ENCODE measurements around the gene TPPP2. TPM values are rescaled to one million over a fixed set of nuclear protein-coding genes. Genes with fewer than 3 reads are reported as not detected.
"Not testable (repeated sequence)": the region's sequence is repeated elsewhere in the genome, so short reads cannot be mapped to it uniquely, and the experiment has no call there.

Gene TPPP2
- polyA plus RNA-seq (2013, experiment 1 of 2) = not detected
- not detected for polyA plus RNA-seq (2013, experiment 2 of 2)

DNA sequence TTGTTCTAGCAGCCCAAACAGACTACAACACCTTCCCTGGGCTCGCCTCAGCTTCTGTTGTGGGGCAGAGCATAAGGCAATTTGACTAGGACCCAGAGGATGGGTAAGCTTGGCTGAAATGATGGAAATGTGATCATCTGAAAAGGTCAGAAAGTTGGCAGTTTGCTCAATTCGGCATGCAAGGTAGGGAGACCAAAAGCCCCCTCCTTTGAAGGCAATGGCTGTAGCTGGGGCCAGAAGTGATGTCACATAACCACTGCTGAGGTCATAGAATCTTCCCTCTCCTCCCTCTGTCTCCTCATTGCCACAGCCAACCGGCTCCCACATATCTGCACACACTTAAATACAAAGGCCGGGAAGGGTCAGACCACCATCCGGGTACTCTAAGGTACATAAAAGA is at the start of gene TPPP2:
TSS of gene TPPP2 (plus strand) at position 301 of the 400 bp plus-strand sequence. CDS start 365 bp downstream, outside the sequence.
- Histone ChIP-seq H3K27ac (replicated peaks; ENCODE audit: low read length) (no peak within 1 kb of the TSS), H3K4me1 (ENCODE audit: control insufficient read depth in 2 of 2, insufficient read depth in 1 of 2, low read depth in 1 of 2, low read length in 2 of 2) (peaks cover 4 to 9% of the 10 kb centered on the region in 2 donors), H3K36me3 (replicated peaks in 1 of 2; ENCODE audit: control insufficient read depth in 2 of 2, insufficient read depth in 2 of 2, low read length in 2 of 2) (no peaks in the 10 kb centered on the region), H2BK120ac (ENCODE audit: low read depth, low read length) (no peak within 1 kb of the TSS), H2BK12ac (ENCODE audit: low read length) (no peak within 1 kb of the TSS), H4K91ac (ENCODE audit: low read depth, low read length, poor library complexity) (no peak within 1 kb of the TSS), H3K23ac (ENCODE audit: low read depth, low read length, poor library complexity) (no peak within 1 kb of the TSS), H3K4ac (ENCODE audit: low read length) (no peak within 1 kb of the TSS), H3K4me3 (ENCODE audit: low read length in 2 of 2) (no peak within 1 kb of the TSS), H3K9ac (ENCODE audit: low read depth, low read length, poor library complexity) (no peak within 1 kb of the TSS), H3K27me3 (ENCODE audit: control insufficient read depth in 3 of 3, insufficient read depth in 3 of 3, low read depth in 1 of 3, low read length in 3 of 3) (peaks cover 0 to 93% (median 9%) of the 10 kb centered on the region in 3 experiments), H2BK15ac (ENCODE audit: low read length) (no peak within 1 kb of the TSS), H3K9me3 (replicated peaks in 1 of 2; ENCODE audit: control insufficient read depth in 2 of 2, insufficient read depth in 1 of 2, low read depth in 1 of 2, low read length in 2 of 2) (no peaks in the 10 kb centered on the region), H2AFZ (ENCODE audit: low read length) (no peak within 1 kb of the TSS), H3K79me1 (ENCODE audit: low read depth, low read length) (no peaks in the 10 kb centered on the region), H2BK5ac (ENCODE audit: low read length) (no peak within 1 kb of the TSS), H3K4me2 (ENCODE audit: insufficient read depth, low read length, poor library complexity, severe bottlenecking) (no peak within 1 kb of the TSS), H3K14ac (ENCODE audit: low read length) (no peak within 1 kb of the TSS), H3K18ac (ENCODE audit: low read length) (no peak within 1 kb of the TSS), H4K8ac (ENCODE audit: low read depth, low read length) (no peak within 1 kb of the TSS), H2AK5ac (ENCODE audit: low read depth, low read length) (no peak within 1 kb of the TSS)
- no peak for DNase-seq (ENCODE audit: low spot score)
- no CpG with 5 or more reads among the region's 5 CpGs for WGBS, 2 donors (ENCODE audit: extremely low coverage in 2 of 2, insufficient read length in 2 of 2, insufficient replicate concordance in 1 of 2)

DNA sequence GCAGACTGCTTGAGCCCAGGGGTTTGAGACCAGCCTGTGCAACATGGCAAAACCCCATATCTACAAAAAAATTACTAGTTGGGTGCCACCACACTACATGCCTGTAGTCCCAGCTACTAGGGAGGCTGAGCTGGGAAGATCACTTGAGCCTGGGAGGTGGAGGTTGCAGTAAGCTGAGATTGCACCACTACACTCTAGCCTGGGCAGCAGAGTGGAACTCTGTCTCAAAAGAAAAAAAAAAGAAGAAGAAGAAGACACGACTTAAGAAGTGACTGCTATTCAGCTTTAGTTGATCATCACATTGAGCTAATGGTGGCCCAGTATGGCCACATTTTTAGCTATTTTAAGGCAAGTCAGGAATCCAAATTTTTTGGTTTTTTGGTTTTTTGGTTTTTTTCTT is 49.1 kb upstream of the TPPP2 start:
- Histone ChIP-seq H3K27me3 (ENCODE audit: control insufficient read depth in 3 of 3, insufficient read depth in 3 of 3, low read depth in 1 of 3, low read length in 3 of 3) (peaks cover 0 to 21% (median 0%) of the 10 kb centered on the region in 3 experiments), H4K91ac (ENCODE audit: low read depth, low read length, poor library complexity) (no peak overlapping the region), H2BK12ac (ENCODE audit: low read length) (no peak overlapping the region), H3K4ac (ENCODE audit: low read length) (no peak overlapping the region), H3K9me3 (replicated peaks in 1 of 2; ENCODE audit: control insufficient read depth in 2 of 2, insufficient read depth in 1 of 2, low read depth in 1 of 2, low read length in 2 of 2) (no peaks in the 10 kb centered on the region), H3K4me1 (ENCODE audit: control insufficient read depth in 2 of 2, insufficient read depth in 1 of 2, low read depth in 1 of 2, low read length in 2 of 2) (no peaks in the 10 kb centered on the region), H3K4me3 (ENCODE audit: low read length in 2 of 2) (no peak overlapping the region), H3K36me3 (replicated peaks in 1 of 2; ENCODE audit: control insufficient read depth in 2 of 2, insufficient read depth in 2 of 2, low read length in 2 of 2) (no peaks in the 10 kb centered on the region), H2AK5ac (ENCODE audit: low read depth, low read length) (no peak overlapping the region), H2BK15ac (ENCODE audit: low read length) (no peak overlapping the region), H3K18ac (ENCODE audit: low read length) (no peak overlapping the region), H2BK120ac (ENCODE audit: low read depth, low read length) (no peak overlapping the region), H2AFZ (ENCODE audit: low read length) (no peak overlapping the region), H4K8ac (ENCODE audit: low read depth, low read length) (no peak overlapping the region), H2BK5ac (ENCODE audit: low read length) (no peak overlapping the region), H3K27ac (replicated peaks; ENCODE audit: low read length) (no peak overlapping the region), H3K23ac (ENCODE audit: low read depth, low read length, poor library complexity) (no peak overlapping the region), H3K4me2 (ENCODE audit: insufficient read depth, low read length, poor library complexity, severe bottlenecking) (no peak overlapping the region), H3K9ac (ENCODE audit: low read depth, low read length, poor library complexity) (no peak overlapping the region), H3K79me1 (ENCODE audit: low read depth, low read length) (no peaks in the 10 kb centered on the region), H3K14ac (ENCODE audit: low read length) (no peak overlapping the region)
- WGBS, 2 donors (ENCODE audit: extremely low coverage in 2 of 2, insufficient read length in 2 of 2, insufficient replicate concordance in 1 of 2) = no CpG with 5 or more reads among the region's 1 CpG
- no peak for DNase-seq (ENCODE audit: low spot score)

DNA sequence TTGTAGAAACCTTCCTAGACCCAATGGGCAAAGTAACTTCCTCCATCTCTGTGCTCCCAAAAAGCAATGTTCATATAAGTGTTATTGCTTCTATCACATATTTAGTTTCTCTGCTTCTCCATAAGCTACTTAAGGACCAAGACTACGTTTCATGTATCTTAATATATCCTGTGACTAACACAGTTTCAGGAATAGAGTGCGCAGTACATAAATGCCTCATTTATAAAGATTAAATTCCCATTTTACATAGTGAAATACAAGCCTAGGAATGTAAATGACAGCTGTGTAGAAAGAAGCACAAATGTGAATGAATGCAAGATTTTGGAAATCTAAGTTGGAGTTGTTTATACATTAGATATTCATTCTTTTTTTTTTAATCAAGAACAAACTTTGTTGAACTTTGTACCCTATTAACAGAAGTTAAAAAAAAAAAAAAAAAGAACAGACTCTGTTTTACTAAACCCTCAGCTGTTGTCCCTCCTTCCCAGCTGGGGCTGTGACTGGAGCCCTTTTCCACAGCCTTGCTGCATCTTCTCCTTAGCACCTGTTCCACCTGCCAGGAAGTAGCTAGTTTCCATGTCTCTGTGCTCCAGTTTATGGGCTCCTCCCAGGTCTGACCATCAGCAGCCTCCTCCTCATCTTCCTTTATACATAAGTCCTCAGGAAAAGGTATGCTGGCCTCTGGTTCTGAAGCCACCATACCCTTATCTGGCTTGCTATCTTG is 47.2 kb upstream of the TPPP2 start:
- no CpG with 5 or more reads among the region's 2 CpGs for WGBS, 2 donors (ENCODE audit: extremely low coverage in 2 of 2, insufficient read length in 2 of 2, insufficient replicate concordance in 1 of 2)
- H3K14ac ChIP-seq (ENCODE audit: low read length) = no peak overlapping the region
- no peak for DNase-seq (ENCODE audit: low spot score)

DNA sequence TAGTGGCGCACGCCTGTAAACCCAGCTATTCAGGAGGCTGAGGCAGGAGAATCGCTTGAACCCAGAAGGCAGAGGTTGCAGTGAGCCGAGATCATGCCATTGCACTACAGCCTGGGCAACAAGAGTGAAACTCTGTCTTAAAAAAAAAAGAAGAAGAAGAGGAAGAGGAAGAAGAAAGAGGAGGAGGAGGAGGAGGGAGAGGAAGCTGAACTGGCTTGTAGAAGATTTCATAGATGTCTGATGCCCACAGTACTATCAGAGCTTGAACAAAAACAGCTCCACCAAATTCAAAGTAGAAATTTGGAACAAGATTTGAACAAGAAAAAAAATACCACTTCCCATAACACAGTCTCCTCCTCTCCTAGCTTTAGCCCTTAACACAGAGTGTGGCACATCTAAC is 44.4 kb upstream of the TPPP2 start:
- H4K8ac ChIP-seq (ENCODE audit: low read depth, low read length); DNase-seq (ENCODE audit: low spot score); H4K91ac ChIP-seq (ENCODE audit: low read depth, low read length, poor library complexity); H3K27me3 ChIP-seq (ENCODE audit: control insufficient read depth in 3 of 3, insufficient read depth in 3 of 3, low read depth in 1 of 3, low read length in 3 of 3); H3K9me3 ChIP-seq (replicated peaks in 1 of 2; ENCODE audit: control insufficient read depth in 2 of 2, insufficient read depth in 1 of 2, low read depth in 1 of 2, low read length in 2 of 2); H2BK15ac ChIP-seq (ENCODE audit: low read length); H2BK12ac ChIP-seq (ENCODE audit: low read length); H3K4me1 ChIP-seq (ENCODE audit: control insufficient read depth in 2 of 2, insufficient read depth in 1 of 2, low read depth in 1 of 2, low read length in 2 of 2); H3K36me3 ChIP-seq (replicated peaks in 1 of 2; ENCODE audit: control insufficient read depth in 2 of 2, insufficient read depth in 2 of 2, low read length in 2 of 2); H3K4me2 ChIP-seq (ENCODE audit: insufficient read depth, low read length, poor library complexity, severe bottlenecking); H2AFZ ChIP-seq (ENCODE audit: low read length); H3K4ac ChIP-seq (ENCODE audit: low read length); H2BK5ac ChIP-seq (ENCODE audit: low read length); H3K4me3 ChIP-seq (ENCODE audit: low read length in 2 of 2); H2AK5ac ChIP-seq (ENCODE audit: low read depth, low read length); H3K27ac ChIP-seq (replicated peaks; ENCODE audit: low read length); H3K14ac ChIP-seq (ENCODE audit: low read length); H3K18ac ChIP-seq (ENCODE audit: low read length); H3K23ac ChIP-seq (ENCODE audit: low read depth, low read length, poor library complexity); H2BK120ac ChIP-seq (ENCODE audit: low read depth, low read length); H3K79me1 ChIP-seq (ENCODE audit: low read depth, low read length); H3K9ac ChIP-seq (ENCODE audit: low read depth, low read length, poor library complexity): not testable (repeated sequence)
- no CpG with 5 or more reads among the region's 4 CpGs for WGBS, 2 donors (ENCODE audit: extremely low coverage in 2 of 2, insufficient read length in 2 of 2, insufficient replicate concordance in 1 of 2)

More for the DNA sequence above, 47.2 kb upstream of the TPPP2 start:
- peaks cover 0 to 10% (median 0%) of the 10 kb centered on the region in 3 experiments for H3K27me3 ChIP-seq (ENCODE audit: control insufficient read depth in 3 of 3, insufficient read depth in 3 of 3, low read depth in 1 of 3, low read length in 3 of 3)
- no peak overlapping the region for H3K27ac ChIP-seq (replicated peaks; ENCODE audit: low read length)
- no peak overlapping the region for H2AK5ac ChIP-seq (ENCODE audit: low read depth, low read length)
- H3K18ac ChIP-seq (ENCODE audit: low read length) = no peak overlapping the region
- no peak overlapping the region for H3K4ac ChIP-seq (ENCODE audit: low read length)
- H2BK5ac ChIP-seq (ENCODE audit: low read length) = no peak overlapping the region
- H2BK15ac ChIP-seq (ENCODE audit: low read length) = no peak overlapping the region
- H3K4me1 ChIP-seq (ENCODE audit: control insufficient read depth in 2 of 2, insufficient read depth in 1 of 2, low read depth in 1 of 2, low read length in 2 of 2) = no peaks in the 10 kb centered on the region
- no peak overlapping the region for H3K23ac ChIP-seq (ENCODE audit: low read depth, low read length, poor library complexity)
- no peak overlapping the region for H2AFZ ChIP-seq (ENCODE audit: low read length)
- H2BK120ac ChIP-seq (ENCODE audit: low read depth, low read length) = no peak overlapping the region
- no peak overlapping the region for H4K91ac ChIP-seq (ENCODE audit: low read depth, low read length, poor library complexity)
- H3K9ac ChIP-seq (ENCODE audit: low read depth, low read length, poor library complexity) = no peak overlapping the region
- no peaks in the 10 kb centered on the region for H3K36me3 ChIP-seq (replicated peaks in 1 of 2; ENCODE audit: control insufficient read depth in 2 of 2, insufficient read depth in 2 of 2, low read length in 2 of 2)
- no peak overlapping the region for H2BK12ac ChIP-seq (ENCODE audit: low read length)
- no peaks in the 10 kb centered on the region for H3K79me1 ChIP-seq (ENCODE audit: low read depth, low read length)
- no peak overlapping the region for H3K4me2 ChIP-seq (ENCODE audit: insufficient read depth, low read length, poor library complexity, severe bottlenecking)
- H3K4me3 ChIP-seq (ENCODE audit: low read length in 2 of 2) = no peak overlapping the region
- H4K8ac ChIP-seq (ENCODE audit: low read depth, low read length) = no peak overlapping the region
- no peaks in the 10 kb centered on the region for H3K9me3 ChIP-seq (replicated peaks in 1 of 2; ENCODE audit: control insufficient read depth in 2 of 2, insufficient read depth in 1 of 2, low read depth in 1 of 2, low read length in 2 of 2)

Measured in neuronal stem cell (in vitro differentiated cells).